ENCODE results near the gene MOB3B.

MOB3B gene

DNA sequence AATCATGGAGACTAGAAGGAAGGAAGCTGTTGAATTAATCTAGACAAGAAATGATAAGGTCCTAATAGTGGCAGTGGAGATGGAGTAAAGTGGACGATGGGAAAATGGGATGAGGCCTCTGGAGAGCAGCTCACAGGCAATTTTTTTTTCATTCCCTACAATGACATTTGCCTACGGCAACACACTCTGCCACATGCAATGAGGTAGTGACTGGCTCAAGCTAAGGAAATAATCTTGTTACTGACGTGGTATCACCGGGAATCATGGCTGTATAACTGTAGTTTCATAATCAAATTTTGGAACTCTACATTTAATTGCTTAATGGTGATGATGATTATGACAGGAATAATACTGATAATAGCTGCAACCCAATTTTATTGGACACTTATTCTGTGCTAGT is 12.1 kb upstream of the MOB3B start:
- peaks cover 0 to 4% of the 10 kb centered on the region in 2 experiments for H3K4me1 ChIP-seq (ENCODE audit: control insufficient read depth in 1 of 2, insufficient read depth in 1 of 2, low read depth in 1 of 2, low read length in 1 of 2)
- no peaks in the 10 kb centered on the region for H3K9me3 ChIP-seq
- H3K27me3 ChIP-seq, result no peaks in the 10 kb centered on the region
- peaks cover 46% of the 10 kb centered on the region for H3K36me3 ChIP-seq
- no peak overlapping the region for H3K27ac ChIP-seq
- TF ChIP-seq, protein P1, sequence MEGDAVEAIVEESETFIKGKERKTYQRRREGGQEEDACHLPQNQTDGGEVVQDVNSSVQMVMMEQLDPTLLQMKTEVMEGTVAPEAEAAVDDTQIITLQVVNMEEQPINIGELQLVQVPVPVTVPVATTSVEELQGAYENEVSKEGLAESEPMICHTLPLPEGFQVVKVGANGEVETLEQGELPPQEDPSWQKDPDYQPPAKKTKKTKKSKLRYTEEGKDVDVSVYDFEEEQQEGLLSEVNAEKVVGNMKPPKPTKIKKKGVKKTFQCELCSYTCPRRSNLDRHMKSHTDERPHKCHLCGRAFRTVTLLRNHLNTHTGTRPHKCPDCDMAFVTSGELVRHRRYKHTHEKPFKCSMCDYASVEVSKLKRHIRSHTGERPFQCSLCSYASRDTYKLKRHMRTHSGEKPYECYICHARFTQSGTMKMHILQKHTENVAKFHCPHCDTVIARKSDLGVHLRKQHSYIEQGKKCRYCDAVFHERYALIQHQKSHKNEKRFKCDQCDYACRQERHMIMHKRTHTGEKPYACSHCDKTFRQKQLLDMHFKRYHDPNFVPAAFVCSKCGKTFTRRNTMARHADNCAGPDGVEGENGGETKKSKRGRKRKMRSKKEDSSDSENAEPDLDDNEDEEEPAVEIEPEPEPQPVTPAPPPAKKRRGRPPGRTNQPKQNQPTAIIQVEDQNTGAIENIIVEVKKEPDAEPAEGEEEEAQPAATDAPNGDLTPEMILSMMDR (IDR thresholded peaks at IDR 0.05), result no peak
- H3K4me3 ChIP-seq (ENCODE audit: low read depth in 1 of 2, low read length in 1 of 2), result no peak overlapping the region

DNA sequence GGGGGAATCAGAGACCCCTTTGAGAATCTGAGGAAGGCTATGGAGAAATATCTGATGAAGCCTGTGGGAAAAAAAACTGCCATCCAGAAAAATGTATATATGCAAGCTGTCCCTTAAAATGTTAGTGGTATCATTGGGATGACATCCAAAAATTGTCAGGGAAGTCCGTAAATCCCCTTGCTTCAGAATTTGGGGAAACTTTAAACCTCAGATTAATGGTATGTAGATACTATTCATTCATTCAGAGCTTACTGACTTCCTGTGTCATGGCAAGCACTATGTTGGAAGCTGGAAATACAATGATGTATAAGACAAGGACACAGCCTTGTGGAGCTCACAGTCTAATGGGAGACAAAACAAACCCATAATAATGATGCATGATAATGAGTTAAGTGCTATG is 10.9 kb upstream of the MOB3B start:
- Histone ChIP-seq H3K4me3 (ENCODE audit: low read depth in 1 of 2, low read length in 1 of 2) (no peak overlapping the region), H3K27ac (no peak overlapping the region), H3K36me3 (peaks cover 40% of the 10 kb centered on the region), H3K4me1 (ENCODE audit: control insufficient read depth in 1 of 2, insufficient read depth in 1 of 2, low read depth in 1 of 2, low read length in 1 of 2) (peaks cover 0 to 4% of the 10 kb centered on the region in 2 experiments), H3K9me3 (no peaks in the 10 kb centered on the region), H3K27me3 (no peaks in the 10 kb centered on the region)
- TF ChIP-seq, protein P1 (IDR thresholded peaks at IDR 0.05), result no peak

DNA sequence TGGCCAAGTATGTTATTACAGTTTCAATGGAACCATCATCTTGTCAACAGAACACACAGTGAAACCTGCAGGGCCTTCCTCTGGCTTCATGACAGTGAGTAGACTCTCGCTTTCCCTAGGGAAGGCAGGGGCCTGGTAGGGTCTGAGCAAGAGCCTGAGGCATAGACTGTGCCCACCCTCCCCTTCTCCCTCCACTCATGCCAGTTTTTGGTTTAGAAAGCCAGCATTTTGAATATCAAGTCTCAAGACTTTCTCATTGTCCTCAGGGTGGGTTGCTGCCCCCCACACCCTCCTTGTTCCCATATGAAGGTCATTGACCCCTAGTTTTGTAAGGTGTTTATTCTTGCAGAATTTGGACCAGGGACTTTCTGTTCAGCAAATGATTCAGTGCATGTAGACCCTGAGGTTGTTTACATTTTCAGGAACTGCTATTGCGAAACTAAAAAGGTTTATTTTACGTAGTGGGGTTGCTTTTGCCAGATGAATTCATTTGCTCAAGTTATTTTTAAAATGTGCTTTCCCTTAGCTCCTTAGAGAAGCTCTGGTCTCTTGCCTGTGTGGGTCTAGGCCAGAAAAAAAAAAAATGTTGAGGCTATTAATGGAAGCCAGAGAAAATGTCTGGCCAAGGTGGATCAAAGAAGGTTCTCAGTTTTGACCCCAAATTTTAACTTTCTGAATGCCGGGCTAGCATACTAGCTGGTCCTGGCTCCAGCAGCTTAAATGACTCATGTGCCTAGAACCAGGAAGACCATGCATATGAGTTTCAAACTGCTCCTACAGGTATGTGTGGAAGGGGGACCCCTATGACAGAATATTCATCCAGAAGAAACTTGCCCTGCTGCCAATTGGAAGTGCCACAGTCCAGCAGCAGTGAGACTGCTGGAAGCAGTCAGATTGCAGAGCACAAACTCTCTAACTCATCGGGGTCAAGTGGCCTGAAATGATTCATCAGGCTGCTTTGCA is 10.1 kb upstream of the MOB3B start:
- Histone ChIP-seq H3K4me1 (ENCODE audit: control insufficient read depth in 1 of 2, insufficient read depth in 1 of 2, low read depth in 1 of 2, low read length in 1 of 2) (peaks cover 0 to 4% of the 10 kb centered on the region in 2 experiments), H3K27me3 (no peaks in the 10 kb centered on the region), H3K9me3 (no peaks in the 10 kb centered on the region), H3K4me3 (ENCODE audit: low read depth in 1 of 2, low read length in 1 of 2) (no peak overlapping the region), H3K27ac (peak overlapping the region; percentile 25), H3K36me3 (peaks cover 42% of the 10 kb centered on the region)
- TF ChIP-seq, protein P1 (IDR thresholded peaks at IDR 0.05), result no peak

DNA sequence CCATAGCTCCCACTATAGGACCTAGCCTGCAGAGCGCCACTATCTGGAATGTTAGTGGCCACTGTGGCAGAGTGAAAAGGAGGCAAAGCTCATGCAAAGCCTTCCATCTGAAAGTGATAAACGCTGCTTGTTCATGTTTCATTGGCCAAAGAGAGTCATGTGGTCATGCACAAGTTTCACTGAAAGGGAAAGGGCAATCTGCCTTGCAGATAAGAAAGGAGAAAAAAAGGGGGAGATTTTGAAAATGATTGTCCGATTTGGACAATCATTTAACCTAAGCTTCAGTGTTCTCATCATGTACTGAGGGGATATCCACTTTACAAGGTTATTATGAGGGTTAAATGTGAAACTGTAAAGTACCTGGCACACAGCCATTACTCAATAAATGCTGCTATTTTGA is 9.0 kb upstream of the MOB3B start:
- TF ChIP-seq, protein P1 (IDR thresholded peaks at IDR 0.05), result no peak
- Histone ChIP-seq H3K9me3 (no peaks in the 10 kb centered on the region), H3K27ac (no peak overlapping the region), H3K4me3 (ENCODE audit: low read depth in 1 of 2, low read length in 1 of 2) (no peak overlapping the region), H3K36me3 (peaks cover 34% of the 10 kb centered on the region), H3K27me3 (no peaks in the 10 kb centered on the region), H3K4me1 (ENCODE audit: control insufficient read depth in 1 of 2, insufficient read depth in 1 of 2, low read depth in 1 of 2, low read length in 1 of 2) (peaks cover 0 to 9% of the 10 kb centered on the region in 2 experiments)

DNA sequence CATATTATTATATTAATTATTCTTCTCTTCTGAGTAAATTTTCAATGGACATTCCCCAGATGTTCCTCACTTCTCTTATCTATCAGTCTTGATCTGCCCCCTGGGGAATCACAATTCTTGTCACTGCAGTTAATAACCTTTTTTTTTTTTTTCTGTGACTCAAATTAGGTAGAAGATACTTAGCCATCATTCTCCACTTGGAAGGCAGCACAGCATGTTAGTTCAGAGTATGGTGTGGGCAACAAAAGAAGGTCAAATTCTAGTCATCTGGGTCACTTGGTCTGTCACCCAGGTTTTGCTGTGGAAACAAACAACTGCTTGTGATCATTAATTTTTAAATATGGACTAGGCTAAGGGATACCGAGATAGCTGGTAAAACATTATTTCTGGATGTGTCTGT is 8.1 kb upstream of the MOB3B start:
- no peak overlapping the region for H3K27ac ChIP-seq
- no peaks in the 10 kb centered on the region for H3K9me3 ChIP-seq
- TF ChIP-seq, protein P1 (IDR thresholded peaks at IDR 0.05), result no peak
- H3K4me3 ChIP-seq (ENCODE audit: low read depth in 1 of 2, low read length in 1 of 2), result no peak overlapping the region
- H3K4me1 ChIP-seq (ENCODE audit: control insufficient read depth in 1 of 2, insufficient read depth in 1 of 2, low read depth in 1 of 2, low read length in 1 of 2), result peaks cover 0 to 9% of the 10 kb centered on the region in 2 experiments
- no peaks in the 10 kb centered on the region for H3K27me3 ChIP-seq
- peaks cover 27% of the 10 kb centered on the region for H3K36me3 ChIP-seq
